DND-41 (cell line): ENCODE measurements around the gene ANKMY1.

Experiments
- EZH2 ChIP-seq: IDR thresholded peaks from 3 replicates; pipeline ENCODE4 v1.6.1; 2012; ENCODE audit warnings: borderline replicate concordance, low read depth, mild to moderate bottlenecking, moderate library complexity, low read length, inconsistent platforms; ENCODE audit not compliant: severe bottlenecking
- TF ChIP-seq, protein P1 (sequence below): IDR thresholded peaks from 2 replicates; pipeline ENCODE4 v1.5.1; 2012; ENCODE audit warnings: borderline replicate concordance, low read length, moderate library complexity, mild to moderate bottlenecking; ENCODE audit not compliant: poor library complexity, severe bottlenecking; ENCODE audit errors: extremely low read depth

DNA sequence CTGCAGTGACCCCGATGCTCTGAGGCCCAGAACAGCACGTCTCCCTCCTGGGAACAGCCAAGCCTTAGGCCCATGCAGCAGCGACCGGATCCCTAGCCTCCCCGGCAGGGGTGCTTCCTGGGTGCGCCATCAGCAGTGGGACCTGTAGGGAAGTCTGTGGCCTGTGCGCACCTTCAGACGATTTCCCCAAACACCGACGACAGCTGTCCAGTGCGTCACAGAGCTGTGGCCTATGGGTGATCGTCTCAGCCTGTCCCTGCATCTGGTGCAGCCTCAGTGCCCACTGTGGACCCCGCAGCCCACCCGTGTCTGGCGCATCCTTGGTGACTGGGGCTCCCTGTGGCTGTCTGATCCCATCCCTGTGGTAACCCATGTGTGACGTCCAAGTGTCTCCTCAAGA lies 113.3 kb downstream of the ANKMY1 start:
- TF ChIP-seq, protein P1, sequence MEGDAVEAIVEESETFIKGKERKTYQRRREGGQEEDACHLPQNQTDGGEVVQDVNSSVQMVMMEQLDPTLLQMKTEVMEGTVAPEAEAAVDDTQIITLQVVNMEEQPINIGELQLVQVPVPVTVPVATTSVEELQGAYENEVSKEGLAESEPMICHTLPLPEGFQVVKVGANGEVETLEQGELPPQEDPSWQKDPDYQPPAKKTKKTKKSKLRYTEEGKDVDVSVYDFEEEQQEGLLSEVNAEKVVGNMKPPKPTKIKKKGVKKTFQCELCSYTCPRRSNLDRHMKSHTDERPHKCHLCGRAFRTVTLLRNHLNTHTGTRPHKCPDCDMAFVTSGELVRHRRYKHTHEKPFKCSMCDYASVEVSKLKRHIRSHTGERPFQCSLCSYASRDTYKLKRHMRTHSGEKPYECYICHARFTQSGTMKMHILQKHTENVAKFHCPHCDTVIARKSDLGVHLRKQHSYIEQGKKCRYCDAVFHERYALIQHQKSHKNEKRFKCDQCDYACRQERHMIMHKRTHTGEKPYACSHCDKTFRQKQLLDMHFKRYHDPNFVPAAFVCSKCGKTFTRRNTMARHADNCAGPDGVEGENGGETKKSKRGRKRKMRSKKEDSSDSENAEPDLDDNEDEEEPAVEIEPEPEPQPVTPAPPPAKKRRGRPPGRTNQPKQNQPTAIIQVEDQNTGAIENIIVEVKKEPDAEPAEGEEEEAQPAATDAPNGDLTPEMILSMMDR = no peak
- no peak for TF ChIP-seq EZH2
